GM12801 (cell line): ENCODE results near the gene SPATA31C1.
"Not testable (repeated sequence)": the region's sequence is repeated elsewhere in the genome, so short reads cannot be mapped to it uniquely, and the experiment has no call there.

ENCODE experiments used
- CTCF ChIP-seq: IDR thresholded peaks from one replicate; pipeline ENCODE4 v1.5.1; 2011; ENCODE audit warnings: control low read depth; ENCODE audit not compliant: insufficient read length; ENCODE audit errors: extremely low read depth

The SPATA31C1 gene

DNA sequence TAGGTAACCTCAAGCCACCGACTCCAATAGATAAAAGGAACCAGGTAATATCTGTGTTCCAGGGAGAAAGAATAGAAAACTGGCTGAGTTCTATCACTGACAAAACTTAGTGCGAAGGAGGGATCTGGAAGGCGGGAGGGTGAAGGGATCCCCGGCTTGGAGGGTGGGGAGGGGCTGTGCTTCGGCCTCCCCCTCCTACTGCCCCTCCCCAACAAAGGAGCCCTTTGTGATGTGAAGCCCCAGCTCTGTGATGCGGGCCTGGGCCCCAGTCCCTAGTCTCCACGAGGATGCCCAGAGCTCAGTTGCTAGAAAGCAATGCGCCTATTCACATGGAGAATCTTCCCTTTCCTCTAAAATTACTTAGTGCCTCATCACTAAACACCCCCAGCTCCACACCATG, at the start of gene SPATA31C1:
SPATA31C1 (plus strand) TSS at position 301 of the 400 bp plus-strand sequence.
- TF ChIP-seq CTCF, result not testable (repeated sequence)

- TF ChIP-seq CTCF, result no peak
These were observed 49.6 kb upstream of the SPATA31C1 start for GRCh38 chr9:87868175-87868574.

DNA sequence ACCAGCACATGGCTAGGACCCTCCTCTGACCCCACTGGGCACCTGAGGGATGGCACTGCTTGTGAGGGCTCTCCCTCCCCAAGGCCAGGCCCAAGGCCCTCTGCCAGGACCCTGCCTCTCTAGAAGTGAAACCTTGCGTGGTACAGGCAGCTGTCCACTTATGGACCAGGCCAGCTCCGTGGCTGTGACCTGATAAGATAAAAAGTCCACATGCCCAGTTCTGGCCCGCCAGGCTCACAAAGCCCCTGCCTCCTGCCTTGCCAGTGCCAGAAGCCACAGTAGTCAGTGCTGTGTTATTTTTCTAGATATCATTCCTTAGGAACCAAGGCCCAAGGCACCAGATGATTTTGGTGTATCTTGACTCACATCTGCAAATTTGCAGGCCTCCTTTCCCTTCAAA, 49.1 kb upstream of the SPATA31C1 start:
- TF ChIP-seq CTCF, result no peak

DNA sequence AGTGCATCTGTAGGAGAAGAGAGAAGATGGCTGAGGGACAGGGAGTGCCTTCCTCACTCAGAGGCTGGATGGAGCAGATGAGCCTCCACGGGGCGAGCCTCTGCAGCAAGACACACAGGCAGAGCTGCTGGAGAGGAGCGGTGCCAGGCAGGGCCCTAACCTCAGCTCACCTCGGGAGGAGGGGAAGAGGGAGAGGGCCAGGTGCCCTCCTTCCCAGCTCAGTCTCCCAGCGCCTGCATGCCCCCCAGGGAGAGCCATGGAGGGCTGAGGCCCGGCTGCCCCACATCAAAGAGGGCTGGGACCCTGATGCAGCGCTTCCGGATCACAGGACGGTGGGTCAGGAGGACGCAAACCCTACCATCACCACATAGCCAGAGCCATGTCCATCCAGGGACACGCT, 48.7 kb upstream of the SPATA31C1 start:
- no peak for TF ChIP-seq CTCF

DNA sequence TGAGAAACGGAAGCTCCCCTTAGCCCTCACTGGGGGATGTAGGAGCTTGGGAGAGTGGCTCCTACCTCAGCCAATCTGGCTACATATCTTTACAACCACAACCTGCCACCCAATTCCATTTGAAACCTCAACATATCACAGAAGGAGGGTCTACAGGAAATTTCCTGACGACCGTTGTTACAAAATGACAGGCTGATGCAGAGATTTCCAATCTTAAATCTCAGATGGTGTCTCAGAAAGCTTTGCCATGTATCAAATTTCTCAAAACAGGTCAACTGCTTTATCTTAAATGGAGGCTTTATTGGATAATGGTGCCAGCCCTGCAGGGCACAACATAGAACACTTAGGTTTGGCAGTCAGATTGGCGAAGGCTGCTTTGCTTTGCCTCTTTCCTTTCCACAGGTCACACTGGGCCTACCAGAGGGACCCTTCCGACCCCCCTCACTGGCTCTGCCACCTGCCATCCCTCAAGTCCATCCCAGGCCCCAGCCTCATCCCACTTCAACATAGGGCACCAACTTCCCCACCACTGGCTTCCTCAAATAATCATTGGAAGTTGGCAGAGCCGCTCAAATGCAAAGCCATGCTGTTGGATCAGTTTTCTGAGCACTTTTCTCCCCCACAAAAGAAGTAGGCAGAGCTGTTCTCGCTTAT, 46.2 kb upstream of the SPATA31C1 start:
- no peak for TF ChIP-seq CTCF

DNA sequence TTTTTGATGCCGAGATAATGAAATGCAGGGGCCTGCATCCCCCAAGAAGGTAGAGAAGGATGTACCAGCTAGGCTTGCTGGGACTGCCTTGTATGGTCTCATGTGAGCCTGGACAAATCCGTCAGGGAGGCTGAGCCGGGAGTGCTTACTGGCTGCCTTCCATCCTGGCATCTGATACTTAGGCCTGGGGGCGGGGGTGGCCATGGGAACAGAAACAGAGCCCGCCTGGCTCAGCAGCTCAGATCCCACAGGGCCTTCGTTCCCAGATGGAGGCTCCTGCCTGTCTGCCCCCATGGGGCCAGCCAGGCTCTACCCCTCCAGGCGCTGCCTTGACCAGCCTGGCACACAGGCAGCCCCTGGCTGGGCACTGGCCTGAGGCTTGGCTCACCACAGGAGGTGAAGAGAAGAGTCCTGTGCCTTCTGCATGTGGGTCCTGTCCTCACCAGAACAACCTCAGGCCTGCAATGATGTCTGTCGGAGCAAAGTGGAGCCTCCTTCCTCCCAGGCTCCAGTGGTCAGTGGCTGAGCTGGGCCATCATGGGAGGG, 45.6 kb upstream of the SPATA31C1 start:
- no peak for TF ChIP-seq CTCF

DNA sequence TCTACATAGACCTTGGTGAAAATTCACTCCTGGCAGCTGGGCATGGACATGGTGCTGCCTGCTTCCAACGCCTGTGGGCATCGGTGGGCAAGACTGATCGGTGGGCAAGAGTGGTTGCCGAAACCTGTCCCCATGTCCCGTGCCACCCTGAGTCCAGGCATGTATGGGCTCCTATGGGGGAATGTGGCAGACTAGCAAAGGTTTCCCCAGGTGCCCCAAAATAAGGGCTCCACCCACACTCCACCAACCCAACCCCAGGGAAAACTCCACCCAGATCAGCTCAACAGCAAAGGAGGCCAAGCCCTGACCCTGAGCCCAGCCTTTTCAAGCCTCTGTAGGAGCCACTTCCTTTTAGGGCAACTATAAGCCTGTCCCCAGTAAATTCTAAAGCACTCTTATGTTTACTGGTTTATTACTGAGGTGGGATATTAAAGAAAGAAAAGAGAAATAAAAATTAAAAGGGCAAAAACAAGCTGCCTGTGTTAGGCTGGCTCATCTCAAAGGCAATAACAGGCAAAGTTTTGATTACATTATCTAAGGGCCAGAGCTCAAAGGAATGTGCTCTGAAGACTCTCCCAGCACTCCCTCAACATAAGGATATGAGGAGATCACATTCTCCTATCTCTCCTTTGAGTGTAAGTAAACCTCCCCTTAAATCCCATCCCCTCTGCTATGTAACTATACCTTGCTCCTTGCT, 44.0 kb upstream of the SPATA31C1 start:
- no peak for TF ChIP-seq CTCF
